HG03095 (cell line): Measurements from ENCODE around the gene THRB.

Experiments used
- ATAC-seq: cut with Tn5 transposase; IDR thresholded peaks from one replicate; pipeline ENCODE4 v1.9.1; 2021; ENCODE audit warnings: moderate library complexity; ENCODE audit not compliant: unreplicated experiment

Gene THRB

GRCh38 chr3:24318677-24319287, 175.9 kb downstream of the THRB start:
- no peak for ATAC-seq

- no peak for ATAC-seq
Measured at GRCh38 chr3:24316887-24317383, 177.7 kb downstream of the THRB start.

DNA sequence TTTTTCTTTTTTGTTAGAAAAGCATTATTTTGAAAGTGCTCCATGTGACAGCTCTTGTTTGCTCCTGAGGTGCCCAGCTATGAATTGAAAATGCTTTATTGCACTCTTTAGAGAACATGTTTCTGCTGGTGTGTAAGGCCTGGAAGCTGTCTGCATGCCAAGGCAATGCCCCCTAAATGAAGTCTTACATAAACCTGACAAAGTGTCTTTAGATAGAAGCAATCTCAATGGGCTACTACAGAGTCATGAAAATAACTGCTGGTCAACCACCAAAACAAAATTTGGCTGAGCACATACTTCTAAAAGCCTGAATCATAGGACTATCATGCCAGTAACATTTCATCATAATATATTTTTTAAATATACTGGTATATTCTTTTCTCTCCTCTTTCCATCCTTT, 178.7 kb downstream of the THRB start:
- ATAC-seq, result no peak

- ATAC-seq, result no peak
Measured at GRCh38 chr3:24315356-24315755, 179.3 kb downstream of the THRB start.

DNA sequence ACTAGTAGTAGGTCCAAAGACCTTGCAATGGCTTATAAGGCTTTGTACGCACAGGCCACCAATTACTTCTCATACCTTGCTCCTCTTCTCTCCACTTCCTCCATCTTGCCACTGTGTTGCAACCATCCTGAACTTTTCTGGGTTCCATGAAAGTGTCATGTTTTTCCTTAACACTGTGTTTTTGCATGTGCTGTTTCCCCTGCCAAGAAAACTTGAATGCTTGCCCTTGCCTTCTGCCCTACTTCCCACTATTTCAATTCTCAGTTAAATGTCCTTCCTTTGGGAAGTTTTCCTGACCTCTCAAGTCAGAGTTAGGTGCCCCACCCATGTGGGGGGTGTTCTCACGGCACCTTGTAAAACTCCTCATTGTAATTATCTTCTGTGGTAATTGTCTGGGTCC, 182.8 kb downstream of the THRB start:
- no peak for ATAC-seq

DNA sequence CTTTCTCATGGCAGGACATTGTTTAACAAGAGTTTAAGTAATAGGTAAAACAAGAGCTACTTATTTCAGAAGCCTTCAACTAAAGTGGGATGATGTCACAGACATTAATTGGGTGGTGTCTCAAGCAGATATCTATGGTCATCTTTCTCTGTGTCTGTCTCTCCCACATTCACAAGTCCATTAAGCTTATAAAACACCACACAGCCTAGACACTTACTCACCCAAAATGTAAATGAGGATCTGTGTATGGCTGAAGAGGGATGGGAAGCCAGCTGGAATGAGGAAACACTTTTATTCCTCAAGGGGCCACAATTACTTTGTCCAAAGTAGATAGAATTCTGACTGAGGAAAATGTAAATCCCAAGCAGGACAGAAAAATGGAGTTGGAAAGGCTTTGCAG, 183.8 kb downstream of the THRB start:
- ATAC-seq, result no peak

DNA sequence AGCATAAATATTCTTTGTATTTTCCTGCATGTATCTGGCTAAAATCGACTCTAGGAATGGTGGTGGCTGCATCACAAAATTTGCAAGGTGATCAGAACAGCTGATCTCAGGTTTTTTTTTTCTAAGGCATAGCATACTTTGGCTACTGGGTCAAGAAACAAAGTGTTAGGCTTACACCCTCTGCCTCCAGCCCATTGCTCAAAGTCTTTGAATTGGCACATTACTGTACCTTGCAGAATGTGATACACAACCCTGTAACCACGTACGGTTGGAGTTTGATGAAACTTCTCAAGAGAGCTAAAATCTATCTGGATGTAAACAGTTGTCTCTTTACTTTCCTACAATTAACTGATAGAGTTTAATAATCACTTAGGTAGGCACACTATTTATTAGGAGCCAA, 188.1 kb downstream of the THRB start:
- no peak for ATAC-seq

GRCh38 chr3:24305795-24306467, 188.7 kb downstream of the THRB start:
- no peak for ATAC-seq

GRCh38 chr3:24303057-24303754, 191.4 kb downstream of the THRB start:
- ATAC-seq, result no peak

DNA sequence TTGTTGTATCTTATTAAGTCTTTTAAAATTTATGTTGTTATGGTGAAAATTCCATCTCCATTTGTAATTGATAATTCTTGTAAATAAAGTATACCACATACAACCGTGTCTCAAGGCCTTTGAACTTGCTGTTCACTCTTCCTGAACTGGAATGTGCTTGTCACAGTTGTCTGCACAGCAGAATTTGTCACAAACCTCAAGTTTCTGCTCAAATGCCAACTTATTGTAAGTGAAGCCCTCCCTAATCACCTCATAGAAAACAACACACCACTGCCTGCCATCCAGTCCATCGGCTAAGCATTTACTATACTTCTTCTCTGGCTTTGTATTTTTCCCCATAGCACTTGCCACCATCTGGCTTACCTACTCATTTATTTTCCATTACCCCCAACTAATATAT, 192.3 kb downstream of the THRB start:
- no peak for ATAC-seq

- ATAC-seq, result no peak
Measured at GRCh38 chr3:24300949-24301348, 193.7 kb downstream of the THRB start.

DNA sequence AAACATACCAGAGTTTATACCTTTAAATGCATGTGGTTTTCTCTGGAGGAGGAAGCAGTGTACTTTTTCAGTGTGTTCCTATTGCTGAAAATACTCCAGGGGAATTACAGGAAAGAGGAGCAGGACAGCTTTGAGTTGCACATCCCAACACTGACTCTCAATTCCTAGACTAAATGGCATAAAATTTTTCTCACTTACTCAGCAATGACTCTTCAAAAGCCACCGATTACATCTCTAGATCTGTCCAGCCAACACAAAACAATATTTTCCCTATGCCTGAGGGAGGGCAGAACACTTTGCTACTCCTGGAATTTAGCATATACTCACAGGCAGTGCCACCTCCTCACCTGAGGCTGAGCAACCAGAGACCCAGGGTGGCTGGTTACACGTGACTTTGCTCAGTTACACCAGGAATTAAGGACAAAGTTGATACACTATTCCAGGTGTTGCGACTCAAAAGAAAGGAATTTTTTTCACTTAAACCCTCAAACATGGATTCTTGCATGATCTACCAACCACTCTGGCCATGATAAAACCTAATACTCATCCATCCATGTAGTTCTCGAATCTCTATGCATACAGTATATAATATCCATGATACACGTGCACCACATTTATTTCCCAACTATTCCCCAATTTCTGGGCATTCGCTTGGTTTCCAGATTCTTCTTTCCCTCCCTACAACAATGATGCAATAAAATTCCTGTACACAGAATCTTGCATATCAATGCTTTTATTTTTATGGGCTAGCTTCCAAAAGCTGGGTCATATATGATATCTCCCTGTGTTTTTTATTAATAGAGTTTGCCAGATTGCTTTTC, 194.6 kb downstream of the THRB start:
- ATAC-seq, result no peak

- ATAC-seq, result no peak
Measured at GRCh38 chr3:24299246-24299805, 195.3 kb downstream of the THRB start.

DNA sequence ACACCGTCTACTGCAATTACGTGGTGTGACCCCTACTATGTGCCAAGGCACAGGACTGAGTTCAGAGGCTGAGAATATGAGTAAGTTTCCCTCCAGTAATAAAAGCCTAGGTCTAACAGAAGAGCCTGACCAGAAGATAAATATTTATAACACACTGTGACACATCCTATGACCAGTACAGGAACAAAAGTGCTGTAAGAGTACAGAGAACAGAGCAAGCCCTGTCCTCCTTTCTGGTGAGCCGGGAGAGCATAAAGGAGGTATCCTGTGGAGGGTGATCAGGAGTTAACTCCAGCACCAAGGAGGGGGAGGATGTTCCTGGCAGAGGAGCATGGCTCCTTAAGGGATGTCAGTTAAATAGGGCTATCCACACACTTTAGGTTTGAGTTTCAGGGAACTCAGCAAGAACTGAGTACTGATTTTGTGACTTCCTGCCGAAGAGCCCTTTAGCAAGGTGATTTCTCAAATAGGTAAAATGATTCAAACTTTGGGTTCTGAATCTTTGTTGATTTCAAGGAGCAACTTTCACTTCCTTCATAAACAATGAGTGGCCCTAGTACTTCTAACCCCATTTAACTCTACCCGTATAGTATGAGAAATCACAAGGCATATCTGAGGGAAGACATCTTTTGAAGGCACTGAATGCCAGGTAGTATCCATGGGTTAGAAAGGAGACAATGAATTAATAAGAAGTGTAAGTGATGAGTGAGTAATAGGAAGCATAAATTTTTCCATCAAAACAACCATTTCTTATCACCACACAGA, 198.0 kb downstream of the THRB start:
- no peak for ATAC-seq

DNA sequence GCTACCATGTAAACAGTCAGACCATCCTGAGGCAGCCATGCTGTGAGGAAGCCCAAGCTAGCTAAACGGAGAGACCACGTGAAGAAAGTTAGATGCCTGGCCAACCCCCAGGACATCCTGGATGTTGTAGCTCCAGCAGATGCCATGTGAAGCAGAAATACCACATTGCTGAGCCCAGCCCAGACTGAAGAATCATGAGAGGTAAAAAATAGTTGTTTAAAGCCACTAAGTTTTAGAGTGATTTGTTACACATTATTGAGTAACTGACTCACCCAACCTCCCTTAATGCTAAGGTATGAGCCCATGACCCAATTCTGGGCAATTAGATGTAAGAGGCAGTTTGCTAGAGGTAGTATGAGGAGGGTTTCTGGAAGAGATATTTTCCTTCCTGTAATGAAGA, 200.5 kb downstream of the THRB start:
- ATAC-seq, result no peak

- no peak for ATAC-seq
Measured at GRCh38 chr3:24291646-24292045, 203.0 kb downstream of the THRB start.

- no peak for ATAC-seq
Measured at GRCh38 chr3:24290596-24290995, 204.1 kb downstream of the THRB start.

GRCh38 chr3:24288496-24289236, 206.0 kb downstream of the THRB start:
- no peak for ATAC-seq

DNA sequence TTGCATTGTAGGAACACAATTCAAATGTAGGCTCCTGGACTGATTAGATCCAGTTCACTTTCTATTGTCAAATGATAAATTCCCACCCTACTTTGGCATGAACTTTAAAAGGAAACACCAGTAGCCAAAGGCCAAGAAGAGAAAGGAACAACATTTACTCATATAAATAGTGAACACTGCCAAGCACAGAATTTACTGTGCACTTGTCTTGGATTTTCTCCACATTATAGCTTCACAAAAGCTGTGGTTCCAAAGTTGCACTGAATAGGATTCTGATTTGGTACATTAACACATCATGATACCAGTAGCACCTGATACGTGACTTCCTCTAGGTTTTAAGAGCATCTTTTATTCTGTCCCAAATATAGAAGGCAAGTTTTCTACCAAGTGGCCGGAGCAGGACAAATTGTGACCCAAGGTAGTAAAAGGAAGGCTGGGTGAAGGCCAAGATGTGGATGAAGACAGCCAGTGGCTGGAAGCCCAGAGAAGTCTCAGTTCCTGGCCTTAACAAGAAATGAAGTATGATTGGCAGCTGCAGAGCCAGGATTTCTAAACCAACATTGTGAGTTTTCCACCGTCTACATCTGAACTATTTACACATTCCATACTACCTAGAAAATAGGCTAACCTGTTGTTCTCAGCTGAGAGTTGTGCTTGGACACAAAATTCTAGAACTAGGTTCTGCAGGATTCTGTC, 206.7 kb downstream of the THRB start:
- no peak for ATAC-seq
